Gastrocnemius medialis (tissue), 4 donors: ENCODE data around the gene ADPRH.

Experiments used
- CTCF ChIP-seq, 5 experiments: fragments of 450-650 bp in 3 of 5; fragments of 200-600 bp in 2 of 5; sonication (generic) in 2 of 5; IDR thresholded peaks in 4 of 5; conservative IDR thresholded peaks in 1 of 5; 1 replicate in 4 of 5; 2 replicates in 1 of 5; pipeline ENCODE4 v1.5.1; 2016 to 2019; ENCODE audit warnings: antibody characterized with exemption in 5 of 5, mild to moderate bottlenecking in 3 of 5, moderate library complexity in 3 of 5
- POLR2A ChIP-seq, 2 donors: fragments of 450-650 bp; IDR thresholded peaks; one replicate each; pipeline ENCODE4 v1.6.1; 2017; ENCODE audit warnings: antibody characterized with exemption in 2 of 2, mild to moderate bottlenecking in 2 of 2, moderate library complexity in 2 of 2

- TF ChIP-seq CTCF (IDR thresholded peaks at IDR 0.05 in 4 of 5, conservative IDR thresholded peaks at IDR 0.05 in 1 of 5) (no peak), POLR2A (IDR thresholded peaks at IDR 0.05) (no peak)
These were observed 28.9 kb upstream of the ADPRH start for GRCh38 chr3:119550192-119550910.
